Measurements from ENCODE around the gene CCDC60. TPM values are rescaled to one million over a fixed set of nuclear protein-coding genes. Genes with fewer than 3 reads are reported as not detected.

The CCDC60 gene
- total RNA-seq, 1 donor from 2014 or later = not detected

DNA sequence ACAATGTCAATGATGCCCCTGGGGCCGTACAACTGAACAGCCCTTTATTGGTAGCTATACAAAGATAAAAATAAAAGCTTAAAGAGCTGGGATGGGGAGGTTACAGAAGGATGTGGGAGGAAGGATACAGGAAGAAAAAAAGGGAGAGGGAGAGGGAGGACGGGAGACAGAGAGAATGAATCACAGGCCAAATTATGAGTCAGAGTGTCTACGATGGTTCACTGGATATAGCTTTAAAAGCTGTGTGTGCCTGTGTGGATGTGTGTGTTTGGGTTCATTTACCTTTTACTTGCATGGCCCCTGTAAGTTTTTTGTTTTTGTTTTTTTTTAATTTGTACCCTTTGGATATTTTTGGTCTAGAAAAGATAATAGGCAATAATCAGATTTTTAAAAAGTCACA is 111.9 kb downstream of the CCDC60 start:
- H3K4me3 Mint-ChIP-seq (ENCODE audit: low read depth) = no peak overlapping the region
- no peak for DNase-seq (ENCODE audit: low spot score)
- no peaks in the 10 kb centered on the region for H3K9me3 Mint-ChIP-seq
- no peaks in the 10 kb centered on the region for H3K36me3 Mint-ChIP-seq (ENCODE audit: low read depth)
- no peak overlapping the region for H3K27ac Mint-ChIP-seq
- peaks cover 5% of the 10 kb centered on the region for H3K4me1 Mint-ChIP-seq (ENCODE audit: low read depth)
- H3K27me3 Mint-ChIP-seq (ENCODE audit: low read depth) = no peaks in the 10 kb centered on the region
- intact Hi-C loops (cut with micrococcal nuclease) = loop anchor here (1.0 kb wide), 1 partner anchor 99 kb away; no protein-coding TSS in a partner anchor

DNA sequence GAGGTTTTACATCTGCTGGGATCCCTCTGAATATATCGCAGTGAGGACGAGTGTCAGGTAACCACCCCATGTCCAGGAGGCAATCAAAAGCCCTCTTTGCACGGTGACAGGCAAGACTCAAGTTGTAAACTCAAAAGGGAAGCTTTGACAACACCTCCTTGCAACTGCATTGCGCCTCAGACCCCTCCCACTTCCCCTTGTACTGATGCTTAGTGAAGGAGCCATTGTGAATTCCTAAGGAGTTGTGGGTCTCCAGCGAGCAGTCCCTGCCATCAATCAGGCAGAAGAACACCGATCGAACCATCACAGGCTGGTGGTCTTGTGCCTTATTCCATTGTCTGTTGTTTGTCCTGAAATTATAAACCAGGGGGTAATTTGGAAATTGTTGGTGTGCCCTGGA is 112.6 kb downstream of the CCDC60 start:
- peaks cover 5% of the 10 kb centered on the region for H3K4me1 Mint-ChIP-seq (ENCODE audit: low read depth)
- DNase-seq (ENCODE audit: low spot score) = no peak
- no peaks in the 10 kb centered on the region for H3K9me3 Mint-ChIP-seq
- H3K27ac Mint-ChIP-seq = no peak overlapping the region
- intact Hi-C loops (cut with micrococcal nuclease) = no loop called here
- no peaks in the 10 kb centered on the region for H3K27me3 Mint-ChIP-seq (ENCODE audit: low read depth)
- H3K36me3 Mint-ChIP-seq (ENCODE audit: low read depth) = no peaks in the 10 kb centered on the region
- H3K4me3 Mint-ChIP-seq (ENCODE audit: low read depth) = no peak overlapping the region

DNA sequence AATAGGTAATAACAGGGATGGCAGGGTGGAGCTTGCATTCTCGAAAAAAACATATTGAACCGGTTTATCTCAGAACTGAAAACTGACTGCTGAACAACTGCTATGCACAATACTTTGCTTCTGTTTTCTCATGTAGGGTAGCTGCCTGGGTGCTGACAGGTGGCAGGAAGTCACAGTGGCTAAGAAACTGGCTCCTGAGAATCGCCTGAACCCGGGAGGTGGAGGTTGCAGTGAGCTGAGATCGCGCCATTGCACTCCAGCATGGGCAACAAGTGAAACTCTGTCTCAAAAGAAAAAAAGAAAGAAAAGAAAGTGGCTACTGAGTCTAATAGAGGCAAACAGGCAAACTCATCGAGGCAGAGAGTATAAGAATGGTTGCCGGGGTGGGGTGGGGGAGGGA is 113.1 kb downstream of the CCDC60 start:
- Mint-ChIP-seq H3K27ac (no peak overlapping the region), H3K9me3 (no peaks in the 10 kb centered on the region), H3K4me3 (ENCODE audit: low read depth) (no peak overlapping the region), H3K4me1 (ENCODE audit: low read depth) (peaks cover 5% of the 10 kb centered on the region), H3K36me3 (ENCODE audit: low read depth) (no peaks in the 10 kb centered on the region), H3K27me3 (ENCODE audit: low read depth) (no peaks in the 10 kb centered on the region)
- no peak for DNase-seq (ENCODE audit: low spot score)
- intact Hi-C loops (cut with micrococcal nuclease) = no loop called here

DNA sequence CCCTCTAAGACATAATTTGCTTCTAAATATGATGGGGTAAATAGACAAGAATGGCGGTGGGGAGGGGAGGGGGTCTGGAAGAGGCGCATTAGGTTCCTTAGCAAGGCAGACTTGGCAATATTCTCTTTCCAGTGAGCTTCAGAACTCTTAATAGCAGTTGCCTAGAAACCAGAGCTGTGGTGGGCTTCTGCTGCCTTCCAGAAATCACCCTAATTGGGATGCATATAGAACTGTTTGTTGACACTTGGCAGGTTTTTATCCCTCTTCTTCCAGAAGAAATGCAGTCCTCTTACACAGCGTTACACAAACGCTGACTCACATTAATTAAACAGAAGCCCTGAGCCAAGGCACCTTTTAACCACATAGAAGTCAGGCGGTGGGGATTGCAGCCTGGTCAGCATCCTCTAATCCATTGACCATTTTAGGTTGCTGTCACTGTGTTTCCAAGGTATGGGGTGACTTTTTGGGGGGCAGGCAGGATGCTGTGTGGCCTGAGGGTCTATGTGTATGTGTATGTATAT is 114.1 kb downstream of the CCDC60 start:
- intact Hi-C loops (cut with micrococcal nuclease) = no loop called here
- Mint-ChIP-seq H3K9me3 (no peaks in the 10 kb centered on the region), H3K4me3 (ENCODE audit: low read depth) (no peak overlapping the region), H3K27ac (no peak overlapping the region), H3K27me3 (ENCODE audit: low read depth) (no peaks in the 10 kb centered on the region), H3K36me3 (ENCODE audit: low read depth) (no peaks in the 10 kb centered on the region), H3K4me1 (ENCODE audit: low read depth) (peaks cover 5% of the 10 kb centered on the region)
- no peak for DNase-seq (ENCODE audit: low spot score)

DNA sequence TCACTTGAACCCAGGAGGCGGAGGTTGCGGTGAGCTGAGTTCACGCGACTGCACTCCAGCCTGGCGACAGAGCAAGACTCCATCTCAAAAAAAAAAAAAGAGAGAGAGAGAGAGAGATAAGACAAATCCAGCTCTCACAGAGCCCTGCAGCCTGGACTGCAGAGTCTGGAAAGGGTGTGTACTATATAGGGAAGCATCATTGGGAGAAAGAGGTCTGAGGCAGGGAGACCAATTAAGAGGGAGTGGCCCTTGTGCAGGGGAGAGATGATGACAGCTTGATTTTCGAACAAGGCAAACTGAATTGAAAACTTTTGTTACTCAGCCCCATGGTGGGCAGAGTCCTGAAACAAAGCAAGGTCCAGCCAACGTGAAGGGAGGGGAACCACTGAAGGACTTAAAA is 116.2 kb downstream of the CCDC60 start:
- Mint-ChIP-seq H3K4me1 (ENCODE audit: low read depth) (no peaks in the 10 kb centered on the region), H3K4me3 (ENCODE audit: low read depth) (no peak overlapping the region), H3K9me3 (no peaks in the 10 kb centered on the region), H3K36me3 (ENCODE audit: low read depth) (no peaks in the 10 kb centered on the region), H3K27ac (no peak overlapping the region), H3K27me3 (ENCODE audit: low read depth) (no peaks in the 10 kb centered on the region)
- DNase-seq (ENCODE audit: low spot score) = no peak
- intact Hi-C loops (cut with micrococcal nuclease) = no loop called here

DNA sequence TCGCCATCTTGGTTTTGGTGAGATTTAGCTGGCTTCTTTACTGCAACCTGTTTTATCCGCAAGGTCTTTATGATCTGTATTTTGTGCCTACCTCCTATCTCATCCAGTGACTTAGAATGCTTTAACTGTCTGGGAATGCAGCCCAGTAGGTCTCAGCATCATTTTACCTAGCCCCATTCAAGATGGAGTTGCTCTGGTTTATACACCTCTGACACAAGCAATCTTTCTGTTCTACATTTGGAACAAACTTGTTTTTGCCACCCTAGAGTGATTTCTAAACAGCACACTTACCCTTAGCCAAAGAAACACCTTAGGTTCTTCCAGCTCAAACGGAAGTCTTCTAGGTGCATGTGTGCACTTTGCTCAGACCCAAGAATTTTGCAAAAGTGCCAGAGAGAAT is 122.3 kb downstream of the CCDC60 start:
- intact Hi-C loops (cut with micrococcal nuclease) = no loop called here
- Mint-ChIP-seq H3K4me1 (ENCODE audit: low read depth) (no peaks in the 10 kb centered on the region), H3K27me3 (ENCODE audit: low read depth) (no peaks in the 10 kb centered on the region), H3K4me3 (ENCODE audit: low read depth) (no peak overlapping the region), H3K36me3 (ENCODE audit: low read depth) (no peaks in the 10 kb centered on the region), H3K27ac (no peak overlapping the region), H3K9me3 (peaks cover 4% of the 10 kb centered on the region)
- DNase-seq (ENCODE audit: low spot score) = no peak

DNA sequence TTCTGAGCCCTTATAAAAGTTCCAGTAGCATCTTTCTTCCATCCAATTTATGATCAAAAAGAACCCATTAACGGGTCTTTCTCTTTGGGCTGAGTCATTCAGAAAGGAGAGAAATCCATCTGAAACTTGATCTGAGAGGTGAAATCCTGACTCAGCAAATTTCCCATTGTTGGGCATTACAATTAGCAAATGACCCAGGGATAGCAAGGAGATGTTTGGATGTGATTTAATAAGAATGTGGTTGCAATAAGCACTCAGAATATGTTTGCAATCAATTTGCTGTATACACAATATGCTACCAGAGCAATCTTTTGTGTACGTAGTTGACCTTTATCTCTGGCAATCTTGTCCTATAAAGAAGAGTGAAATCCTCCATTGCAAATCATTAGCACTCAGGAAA is 122.7 kb downstream of the CCDC60 start:
- Mint-ChIP-seq H3K4me1 (ENCODE audit: low read depth) (no peaks in the 10 kb centered on the region), H3K4me3 (ENCODE audit: low read depth) (no peak overlapping the region), H3K9me3 (peaks cover 4% of the 10 kb centered on the region), H3K27me3 (ENCODE audit: low read depth) (no peaks in the 10 kb centered on the region), H3K27ac (no peak overlapping the region), H3K36me3 (ENCODE audit: low read depth) (no peaks in the 10 kb centered on the region)
- no peak for DNase-seq (ENCODE audit: low spot score)
- intact Hi-C loops (cut with micrococcal nuclease) = no loop called here

DNA sequence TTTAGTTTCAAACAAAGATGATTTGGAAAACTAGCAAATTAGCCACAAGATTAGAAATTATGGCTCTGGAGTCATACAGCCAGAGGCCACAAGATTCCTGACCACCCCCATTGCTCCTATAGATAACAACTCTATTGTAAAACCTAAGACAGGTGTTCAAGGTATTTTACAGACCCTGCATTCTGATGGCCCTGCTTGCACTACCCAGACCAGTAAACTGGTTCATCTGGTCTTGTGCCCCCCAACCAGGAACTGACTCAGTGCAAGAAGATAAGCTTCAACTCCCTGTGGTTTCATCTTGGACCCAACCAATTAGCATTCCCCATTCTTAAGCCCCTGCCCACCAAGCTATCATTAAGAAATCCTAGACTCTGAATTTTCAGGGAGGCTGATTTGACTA is 125.0 kb downstream of the CCDC60 start:
- Mint-ChIP-seq H3K4me1 (ENCODE audit: low read depth) (no peaks in the 10 kb centered on the region), H3K27me3 (ENCODE audit: low read depth) (no peaks in the 10 kb centered on the region), H3K4me3 (ENCODE audit: low read depth) (no peak overlapping the region), H3K27ac (no peak overlapping the region), H3K9me3 (peaks cover 4% of the 10 kb centered on the region), H3K36me3 (ENCODE audit: low read depth) (no peaks in the 10 kb centered on the region)
- intact Hi-C loops (cut with micrococcal nuclease) = no loop called here
- no peak for DNase-seq (ENCODE audit: low spot score)

DNA sequence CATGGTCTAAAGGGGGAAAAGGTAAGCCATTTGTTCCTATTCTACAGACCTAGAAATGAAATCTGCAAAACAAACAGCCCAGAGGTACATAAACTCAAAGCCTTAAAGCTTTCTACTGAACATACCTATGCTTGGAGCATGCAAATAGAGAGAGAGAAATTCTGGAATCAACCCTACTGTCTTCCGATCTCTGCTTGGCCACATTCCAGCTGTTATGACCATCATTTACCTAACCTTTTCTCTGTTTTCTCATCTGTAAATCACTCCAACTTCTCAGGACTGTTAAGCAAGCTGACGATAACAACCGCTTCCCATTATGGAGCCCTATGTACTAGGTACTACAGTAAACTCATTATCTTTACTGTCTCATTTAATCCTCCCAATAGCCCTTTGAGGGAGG is 126.3 kb downstream of the CCDC60 start:
- no peak for DNase-seq (ENCODE audit: low spot score)
- Mint-ChIP-seq H3K27me3 (ENCODE audit: low read depth) (no peaks in the 10 kb centered on the region), H3K27ac (no peak overlapping the region), H3K4me1 (ENCODE audit: low read depth) (no peaks in the 10 kb centered on the region), H3K36me3 (ENCODE audit: low read depth) (no peaks in the 10 kb centered on the region), H3K9me3 (peaks cover 4% of the 10 kb centered on the region), H3K4me3 (ENCODE audit: low read depth) (no peak overlapping the region)
- intact Hi-C loops (cut with micrococcal nuclease) = no loop called here

DNA sequence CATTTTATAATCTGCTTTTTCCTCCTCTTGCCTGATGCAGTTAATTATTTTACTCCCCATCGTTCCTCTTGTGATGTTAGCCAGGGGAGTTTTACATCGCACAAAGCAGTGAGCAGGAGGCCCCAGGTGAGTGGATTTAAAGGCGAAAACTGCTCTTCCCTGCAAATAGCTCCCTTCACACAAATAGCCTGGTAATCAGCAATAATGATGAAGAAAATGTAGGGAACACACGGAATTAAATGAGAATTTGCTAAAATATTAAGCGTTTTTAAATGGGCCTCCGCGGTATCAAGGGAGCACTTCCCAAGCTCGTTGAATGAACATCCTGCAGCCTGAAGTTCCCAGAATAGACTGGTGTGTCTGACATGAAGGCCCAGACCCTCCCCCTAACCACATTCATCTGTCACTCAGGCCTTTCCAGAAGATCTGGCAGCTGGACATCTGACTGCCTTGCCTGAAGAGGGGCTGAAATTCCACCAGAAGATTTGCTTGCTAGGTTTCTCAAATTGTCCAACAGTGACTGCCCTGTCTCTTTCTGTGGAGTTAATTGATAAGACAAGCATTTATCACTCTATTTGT is 127.2 kb downstream of the CCDC60 start:
- Mint-ChIP-seq H3K36me3 (ENCODE audit: low read depth) (no peaks in the 10 kb centered on the region), H3K4me1 (ENCODE audit: low read depth) (no peaks in the 10 kb centered on the region), H3K4me3 (ENCODE audit: low read depth) (no peak overlapping the region), H3K27me3 (ENCODE audit: low read depth) (no peaks in the 10 kb centered on the region), H3K9me3 (peaks cover 4% of the 10 kb centered on the region), H3K27ac (no peak overlapping the region)
- intact Hi-C loops (cut with micrococcal nuclease) = no loop called here
- DNase-seq (ENCODE audit: low spot score) = no peak

DNA sequence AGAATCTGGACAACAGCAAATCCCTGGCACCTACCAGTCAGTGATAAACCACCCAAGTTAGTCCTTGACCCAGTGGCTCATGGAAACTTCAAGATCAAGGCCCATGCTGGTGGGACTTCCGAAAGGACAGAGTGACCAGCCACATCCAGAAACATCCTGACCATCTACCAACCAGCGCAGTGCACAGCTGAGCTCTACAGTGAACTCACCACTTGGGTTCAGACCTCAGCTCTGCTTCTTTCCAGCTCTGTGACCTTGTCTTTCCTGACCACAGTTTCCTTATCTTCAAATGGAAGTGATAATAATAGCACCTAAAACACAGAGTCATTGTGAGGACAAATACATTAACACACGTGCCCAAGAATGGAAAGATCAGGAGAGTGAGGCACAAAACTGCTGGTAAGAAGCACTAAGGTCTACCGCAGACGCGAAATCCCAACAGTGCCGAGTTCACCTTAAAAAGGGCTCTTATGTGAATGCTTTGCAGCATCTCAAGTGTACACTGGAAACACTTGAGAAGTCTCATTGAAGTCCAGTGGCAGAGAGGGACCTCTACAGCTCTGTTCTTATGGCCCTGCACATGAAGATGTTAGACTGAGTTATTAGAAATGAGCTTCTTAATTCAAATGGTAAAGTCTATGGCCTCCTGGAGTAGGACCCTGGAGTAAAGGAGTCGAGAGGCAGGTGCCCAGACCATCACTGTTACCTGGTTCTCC is 128.8 kb downstream of the CCDC60 start:
- no peaks in the 10 kb centered on the region for H3K4me1 Mint-ChIP-seq (ENCODE audit: low read depth)

DNA sequence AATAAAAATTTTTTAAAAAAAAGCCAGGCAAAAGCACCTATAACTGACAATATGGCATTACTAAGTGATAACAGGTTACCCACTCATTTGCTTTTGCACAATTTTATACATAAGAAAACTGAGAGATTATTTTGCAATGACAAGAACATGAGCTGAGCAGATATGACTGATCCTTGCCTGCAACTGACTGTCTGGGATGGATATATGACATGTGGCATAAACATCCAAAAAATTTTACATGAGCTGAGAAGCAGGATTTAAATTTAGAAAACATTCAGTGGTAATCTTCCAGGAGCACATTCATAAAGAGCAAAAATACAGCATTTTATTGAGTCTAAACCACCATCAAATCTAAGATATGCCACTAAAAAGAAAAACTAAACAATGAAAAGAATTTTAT is 133.8 kb downstream of the CCDC60 start:
- intact Hi-C loops (cut with micrococcal nuclease) = no loop called here
- H3K9me3 Mint-ChIP-seq = no peaks in the 10 kb centered on the region
- H3K36me3 Mint-ChIP-seq (ENCODE audit: low read depth) = no peaks in the 10 kb centered on the region
- no peak overlapping the region for H3K27ac Mint-ChIP-seq
- H3K4me1 Mint-ChIP-seq (ENCODE audit: low read depth) = no peaks in the 10 kb centered on the region
- H3K27me3 Mint-ChIP-seq (ENCODE audit: low read depth) = no peaks in the 10 kb centered on the region
- H3K4me3 Mint-ChIP-seq (ENCODE audit: low read depth) = no peak overlapping the region
- no peak for DNase-seq (ENCODE audit: low spot score)

More for the DNA sequence above, 128.8 kb downstream of the CCDC60 start:
- H3K9me3 Mint-ChIP-seq = peaks cover 4% of the 10 kb centered on the region
- H3K36me3 Mint-ChIP-seq (ENCODE audit: low read depth) = no peaks in the 10 kb centered on the region
- intact Hi-C loops (cut with micrococcal nuclease) = no loop called here
- no peak overlapping the region for H3K4me3 Mint-ChIP-seq (ENCODE audit: low read depth)
- DNase-seq (ENCODE audit: low spot score) = no peak
- no peak overlapping the region for H3K27ac Mint-ChIP-seq
- H3K27me3 Mint-ChIP-seq (ENCODE audit: low read depth) = no peaks in the 10 kb centered on the region

DNA sequence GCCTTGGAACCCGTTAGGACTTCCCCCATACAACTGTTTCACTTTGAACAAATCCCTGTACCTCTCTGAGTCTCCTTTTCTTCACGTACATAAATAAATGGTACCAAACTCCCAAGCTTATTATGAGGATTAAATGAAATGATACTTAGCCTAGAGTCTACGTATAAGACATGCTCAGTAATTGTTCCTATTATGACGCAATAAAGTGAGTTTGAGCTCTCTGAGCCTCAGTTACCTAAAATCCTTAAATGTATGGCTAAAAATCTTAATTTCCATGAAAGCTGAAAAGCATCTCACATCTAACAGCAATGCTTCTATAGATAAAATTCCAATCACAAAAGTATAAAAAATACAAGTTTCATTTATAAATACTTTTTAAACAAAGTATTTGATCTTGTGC is 141.1 kb downstream of the CCDC60 start:
- Mint-ChIP-seq H3K27me3 (ENCODE audit: low read depth) (no peaks in the 10 kb centered on the region), H3K9me3 (no peaks in the 10 kb centered on the region), H3K4me3 (ENCODE audit: low read depth) (no peak overlapping the region), H3K36me3 (ENCODE audit: low read depth) (no peaks in the 10 kb centered on the region), H3K4me1 (ENCODE audit: low read depth) (no peaks in the 10 kb centered on the region), H3K27ac (no peak overlapping the region)
- intact Hi-C loops (cut with micrococcal nuclease) = no loop called here
- DNase-seq (ENCODE audit: low spot score) = no peak
